NOMO-1 treated with DMSO at 0.1 percent for 48 hours (cell line): Measurements from ENCODE around the gene FAM222A.

ENCODE experiments used
- DNase-seq: peaks from one replicate; lab custom pipeline; 2025; ENCODE audit not compliant: unreplicated experiment; lab: John Stamatoyannopoulos, UW

Gene FAM222A

DNA sequence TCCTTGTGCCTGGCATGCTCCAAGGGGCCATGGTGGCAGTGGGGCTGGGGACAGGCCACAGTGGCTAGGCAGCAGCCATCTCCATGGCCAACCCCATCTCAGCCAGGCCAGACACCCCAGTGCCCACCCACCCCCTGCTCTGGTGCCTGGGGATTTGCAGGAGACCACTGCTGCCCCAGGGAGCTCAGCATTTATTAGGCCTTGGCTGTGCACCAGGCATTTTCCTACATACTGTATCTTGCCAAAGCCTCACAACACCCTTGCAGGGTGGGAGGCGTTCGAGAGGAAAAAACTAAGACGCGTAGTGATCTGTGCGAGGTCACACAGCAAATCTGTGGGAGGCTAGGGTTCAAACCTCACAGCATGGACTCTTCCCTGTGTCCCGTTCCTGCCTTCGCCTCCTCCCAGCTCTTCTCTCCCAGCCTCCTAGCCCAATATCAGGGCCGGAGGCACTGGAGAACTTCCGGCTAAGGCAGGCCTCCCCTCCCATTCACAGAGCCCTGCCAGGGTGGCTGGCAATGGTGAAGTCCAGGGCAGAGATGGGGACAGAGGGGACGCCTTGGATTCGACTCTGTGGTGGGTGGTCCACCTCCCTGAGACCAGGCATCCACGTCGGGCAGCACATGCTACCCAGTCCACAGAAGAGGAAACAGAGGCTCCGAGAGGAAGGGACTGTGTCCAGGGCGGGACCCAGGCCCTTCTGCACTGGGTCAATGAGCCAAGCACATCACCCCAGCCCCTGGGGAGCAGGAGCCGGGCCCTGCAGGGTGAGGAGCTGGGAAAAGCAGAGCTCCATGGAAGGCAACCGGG, 57.4 kb downstream of the FAM222A start:
- no peak for DNase-seq

DNA sequence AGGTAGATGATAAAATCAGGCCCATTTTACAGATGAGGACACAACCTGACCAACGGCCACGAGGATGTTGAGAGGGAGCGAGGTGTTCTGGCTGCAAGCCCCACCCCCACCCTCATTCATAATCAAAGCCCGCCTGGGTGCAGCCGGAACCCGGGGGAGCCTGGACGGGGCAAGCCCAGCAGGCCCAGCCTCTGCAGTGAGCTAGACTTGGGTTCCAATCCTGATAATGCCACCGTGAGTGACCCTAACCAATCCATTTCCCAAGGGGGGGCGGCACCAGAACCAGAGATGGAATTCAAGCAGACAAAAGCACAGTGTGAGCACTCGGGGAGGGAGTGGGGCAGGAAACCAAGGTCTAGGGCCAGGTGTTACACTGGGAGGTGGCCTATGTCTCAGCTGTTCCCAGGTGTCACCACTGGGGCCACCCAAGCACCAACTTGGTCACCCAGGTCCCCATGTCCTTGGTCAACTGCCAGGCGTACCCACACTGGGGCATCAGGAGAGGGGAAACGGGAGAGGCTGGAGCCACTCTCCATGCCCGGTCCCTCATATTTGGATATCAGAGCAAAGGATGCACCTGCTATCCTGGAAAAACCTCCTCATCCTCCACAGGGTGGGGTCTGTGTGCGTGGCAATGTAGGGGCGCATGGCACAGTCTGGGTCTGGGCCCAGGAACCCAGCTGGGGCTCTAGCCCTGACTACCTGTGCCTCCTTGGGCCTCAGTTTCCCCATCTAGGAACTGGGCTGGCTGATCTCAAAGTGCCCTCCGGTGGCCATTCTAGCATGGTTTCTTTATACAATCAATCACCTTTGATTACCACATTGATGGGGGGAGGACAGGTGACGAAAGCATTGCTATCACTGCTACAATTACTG, 58.4 kb downstream of the FAM222A start:
- DNase-seq: no peak

DNA sequence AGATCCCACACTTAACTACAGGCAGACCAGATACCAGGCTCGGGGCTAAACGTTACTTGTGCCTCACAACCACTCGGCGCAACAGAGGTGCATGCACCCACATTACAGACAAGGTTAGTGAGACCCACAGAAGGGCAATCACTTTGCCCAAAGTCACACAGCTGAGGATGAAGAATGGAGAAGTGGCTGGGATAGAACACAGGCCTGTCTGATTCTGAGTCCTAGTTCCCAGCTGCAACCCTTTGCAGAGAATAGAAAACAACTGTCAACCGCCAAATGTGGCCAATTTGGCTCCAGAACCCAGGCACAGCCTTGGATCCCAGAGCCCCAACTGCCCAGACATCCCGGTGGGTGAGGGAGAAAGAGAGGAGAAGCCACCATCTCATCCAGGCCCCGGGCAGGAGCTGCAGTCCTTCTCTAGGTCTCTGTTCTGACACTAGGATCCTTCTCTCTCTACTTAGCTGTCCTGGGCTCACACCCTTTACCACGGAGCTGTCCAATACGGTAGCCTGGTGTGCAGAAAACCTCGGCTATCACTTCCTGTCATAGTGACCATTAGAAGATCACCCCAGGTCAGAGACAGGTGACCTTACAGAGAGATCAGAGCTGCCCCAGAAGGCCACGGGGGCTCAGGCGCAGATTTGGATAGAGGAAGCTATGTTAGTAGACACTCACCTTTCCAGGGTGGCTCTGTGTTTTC, 59.1 kb downstream of the FAM222A start:
- DNase-seq: no peak

DNA sequence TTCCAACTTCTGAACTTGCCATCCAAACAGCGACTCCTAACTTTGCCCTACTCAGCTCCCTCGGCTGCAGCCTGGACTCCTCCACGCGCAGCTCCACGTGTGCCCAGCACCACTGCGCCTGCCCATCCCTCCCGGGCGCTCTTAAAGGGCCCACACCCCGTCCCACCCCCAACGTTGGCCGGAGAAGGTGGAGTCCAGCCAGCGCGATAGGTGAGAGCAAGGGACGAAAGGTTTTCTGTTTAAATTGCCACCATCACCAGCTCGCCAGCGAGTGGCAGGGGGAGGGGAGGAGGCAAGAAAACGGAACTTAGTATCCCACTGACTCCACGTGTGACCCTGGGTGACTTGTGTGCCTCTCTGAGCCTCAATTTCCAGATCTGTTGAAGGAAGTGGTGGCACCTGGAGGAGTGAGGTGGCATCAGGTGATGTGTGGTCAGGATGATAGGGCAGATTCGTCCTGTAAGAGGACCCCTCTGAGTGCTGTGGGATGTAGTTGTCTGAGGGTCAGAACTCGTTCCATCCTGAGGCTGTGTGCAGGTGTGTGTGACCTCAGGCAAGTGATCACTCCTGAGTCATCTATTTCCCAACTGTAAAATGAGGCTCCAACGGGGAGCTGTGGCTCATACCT, 59.9 kb downstream of the FAM222A start:
- no peak for DNase-seq

DNA sequence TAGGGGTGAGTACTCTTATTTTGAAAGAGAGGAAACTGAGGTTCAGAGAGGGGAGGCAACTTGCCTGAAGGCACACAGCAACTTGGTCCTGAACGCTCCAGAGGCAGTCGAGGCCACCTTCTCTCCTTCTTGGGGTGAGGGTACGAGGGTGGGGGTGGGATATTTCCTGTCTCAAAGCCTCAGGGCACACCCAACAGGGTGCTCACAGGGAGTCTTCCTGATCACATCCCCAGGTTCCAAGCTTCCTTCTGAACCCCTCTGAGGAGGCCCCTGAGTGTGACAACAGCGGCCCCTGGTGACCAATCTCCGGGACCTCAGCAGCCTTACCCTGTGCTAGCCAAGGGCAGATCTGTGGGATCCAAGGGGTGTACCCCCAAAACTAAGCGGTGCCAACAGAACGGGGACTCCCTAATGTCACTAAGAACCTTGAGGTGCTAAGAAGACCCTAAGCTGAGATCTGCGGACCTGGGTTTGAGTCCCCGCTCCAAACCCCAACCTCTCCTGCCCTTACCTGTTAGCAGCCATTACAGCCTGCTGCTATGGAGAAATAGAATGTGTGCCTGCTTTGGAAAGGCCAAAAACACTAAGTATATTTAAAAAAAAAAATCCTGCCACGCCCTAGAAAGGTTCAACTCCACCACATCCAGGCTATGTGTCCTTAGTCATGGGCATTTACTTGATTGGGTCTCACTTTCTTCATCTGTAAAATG, 61.7 kb downstream of the FAM222A start:
- peak; percentile 39 for DNase-seq

DNA sequence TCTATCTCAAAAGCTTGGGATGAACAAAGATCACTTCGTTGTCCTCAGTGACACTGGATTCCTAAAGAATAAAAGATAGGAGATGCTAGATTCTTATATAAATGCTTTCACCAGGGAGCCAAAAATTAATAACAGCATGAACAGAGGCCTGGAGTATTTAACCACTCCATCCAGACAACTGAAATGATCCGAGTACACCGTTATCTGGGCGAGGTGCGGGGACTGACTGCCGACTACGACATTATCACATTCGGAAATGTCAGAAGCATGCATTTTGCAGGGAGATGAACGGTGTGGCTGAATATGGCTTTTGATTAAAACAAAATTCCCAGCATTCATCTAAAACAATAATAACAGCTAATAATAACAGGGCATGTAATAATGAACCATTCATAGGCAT, 63.0 kb downstream of the FAM222A start:
- DNase-seq: no peak

DNA sequence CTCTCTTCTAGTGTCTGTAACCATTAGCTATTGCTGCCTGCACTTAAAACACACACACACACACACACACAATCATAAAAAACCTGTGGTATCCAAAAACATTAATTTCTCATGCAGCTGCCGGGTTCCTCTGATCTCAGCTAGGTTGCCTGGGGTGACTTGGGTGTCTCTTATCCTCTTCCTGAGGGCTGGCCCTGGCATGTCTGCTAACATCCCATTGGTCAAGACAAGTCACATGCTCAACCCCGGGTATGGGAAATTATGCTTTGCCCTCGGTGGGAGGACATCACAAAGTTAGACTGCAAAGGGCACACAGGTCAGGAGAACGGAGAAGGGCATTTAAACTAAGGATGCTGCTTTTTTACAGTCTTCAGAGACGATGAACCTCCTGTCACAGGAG, 63.9 kb downstream of the FAM222A start:
- DNase-seq: peak; percentile 41

DNA sequence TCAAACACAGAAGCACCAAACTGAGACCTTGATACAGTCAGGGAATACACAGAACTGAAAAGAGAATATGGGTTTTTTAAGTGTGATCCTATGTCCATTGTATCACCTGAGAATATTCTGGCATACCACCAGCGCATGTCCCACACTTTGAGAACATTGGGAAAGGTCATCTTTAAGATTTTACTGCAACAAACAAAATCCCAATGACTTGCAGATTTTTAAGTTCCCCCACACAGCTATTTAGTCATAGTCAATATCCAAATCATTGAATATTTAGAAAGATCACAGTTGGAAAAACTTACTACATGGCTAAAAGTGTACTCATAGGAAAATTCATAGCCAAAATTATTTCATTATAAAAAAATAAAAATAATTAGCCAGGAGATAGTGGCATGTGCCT, 65.1 kb downstream of the FAM222A start:
- DNase-seq: no peak

DNA sequence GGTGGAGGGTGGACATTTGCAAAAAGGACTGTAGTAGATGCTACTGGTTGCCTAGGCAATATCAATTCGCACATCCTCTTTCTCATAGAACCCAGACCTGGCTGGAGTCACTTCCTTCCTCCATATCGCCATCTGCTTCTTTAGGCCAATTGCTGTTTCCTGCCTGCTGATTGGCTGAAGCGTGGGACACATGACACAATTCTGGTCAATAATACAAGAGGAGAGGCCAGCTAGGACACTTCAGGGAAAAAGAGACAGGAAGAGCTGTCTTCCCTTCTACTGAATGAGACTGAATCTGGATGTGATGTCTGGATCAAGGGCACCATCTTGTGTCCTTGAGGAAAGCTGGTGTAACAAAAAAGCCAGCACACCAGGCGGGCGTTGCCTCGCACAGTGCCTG, 65.8 kb downstream of the FAM222A start:
- peak; percentile 23 for DNase-seq

DNA sequence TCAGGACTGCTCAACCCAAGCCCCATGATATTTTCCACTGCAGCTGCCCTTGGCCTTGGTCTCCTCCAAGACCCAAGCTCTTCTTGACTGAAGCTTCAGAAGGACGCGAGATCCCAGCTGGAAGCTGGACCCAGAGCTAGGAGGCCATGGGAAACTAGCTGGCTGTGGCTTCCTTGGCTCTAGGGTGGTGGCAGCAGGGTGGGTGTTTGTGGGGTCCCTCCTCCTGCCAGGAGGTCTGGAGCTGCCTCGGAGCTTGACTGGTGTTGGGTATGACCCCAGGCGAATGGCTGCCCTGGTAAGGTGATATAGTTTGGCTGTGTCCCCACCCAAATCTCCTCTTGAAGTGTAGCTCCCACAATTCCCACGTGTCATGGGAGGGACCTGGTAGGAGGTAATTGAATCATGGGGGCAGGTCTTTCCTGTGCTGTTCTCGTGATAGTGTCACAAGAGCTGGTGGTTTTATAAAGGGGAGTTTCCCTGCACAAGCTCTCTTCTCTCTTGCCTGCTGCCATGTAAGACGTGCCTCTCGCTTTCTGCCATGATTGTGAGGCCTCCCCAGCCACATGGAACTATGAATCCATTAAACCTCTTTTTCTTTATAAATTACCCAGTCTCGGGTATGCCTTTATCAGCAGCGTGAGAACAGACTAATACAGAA, 68.2 kb downstream of the FAM222A start:
- DNase-seq: no peak

DNA sequence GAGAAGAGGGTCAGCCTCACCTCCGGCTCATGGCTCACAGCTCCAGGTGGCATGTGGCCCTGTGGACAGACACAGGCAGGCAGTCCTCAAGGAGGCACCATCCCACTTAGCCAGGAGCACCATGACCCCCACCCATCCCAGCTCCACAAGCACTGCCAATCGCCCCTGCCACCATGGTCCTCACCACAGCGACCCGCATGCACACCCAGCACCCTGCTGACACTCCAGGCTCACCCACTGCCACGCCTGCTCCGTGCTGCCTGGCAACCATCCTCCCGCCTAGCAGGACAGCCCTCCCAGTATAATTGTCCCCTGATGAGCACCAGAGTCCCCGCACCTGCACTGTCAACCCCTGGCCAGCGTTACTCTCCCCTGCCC, 68.7 kb downstream of the FAM222A start:
- no peak for DNase-seq

DNA sequence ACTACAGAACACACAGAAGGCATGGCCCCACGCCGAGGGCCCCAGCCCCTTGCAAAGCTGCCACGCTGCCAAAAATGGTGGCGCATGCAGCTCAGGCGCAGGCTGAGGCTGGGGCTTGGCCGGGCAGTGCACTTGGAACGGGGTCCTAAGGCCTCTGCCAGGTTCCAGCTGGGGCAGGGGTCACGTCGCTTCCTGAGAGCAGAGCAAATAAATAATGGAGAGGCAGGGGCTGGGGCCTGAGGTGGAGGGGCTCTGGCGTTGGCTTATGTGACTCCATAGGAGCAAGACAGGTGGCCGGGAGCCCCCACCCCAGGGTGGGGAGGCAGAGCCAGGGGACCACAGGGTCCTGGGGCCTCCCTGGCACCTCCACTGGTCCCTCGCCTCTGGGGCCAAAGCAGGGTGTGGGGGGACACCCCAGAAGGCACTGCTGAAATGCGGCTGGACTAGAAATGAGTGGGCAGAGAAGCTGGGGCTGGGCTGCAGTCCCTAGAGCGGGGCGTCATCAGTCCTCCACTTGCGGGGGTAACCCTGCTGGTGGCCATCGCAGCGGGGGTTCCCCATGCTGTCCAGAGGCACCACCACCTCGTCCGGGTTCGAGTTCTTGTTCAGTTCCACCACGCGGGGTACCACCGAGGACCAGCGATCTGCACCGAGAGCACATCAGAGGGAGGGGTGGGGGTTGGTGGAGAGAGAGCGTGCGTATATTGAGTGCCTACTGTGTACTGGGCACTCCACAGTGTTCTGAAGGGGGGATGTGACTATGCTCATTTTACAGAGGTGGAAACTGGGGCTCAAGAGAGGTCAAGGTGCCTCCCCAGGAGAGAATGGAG, 69.7 kb downstream of the FAM222A start:
- DNase-seq: no peak

DNA sequence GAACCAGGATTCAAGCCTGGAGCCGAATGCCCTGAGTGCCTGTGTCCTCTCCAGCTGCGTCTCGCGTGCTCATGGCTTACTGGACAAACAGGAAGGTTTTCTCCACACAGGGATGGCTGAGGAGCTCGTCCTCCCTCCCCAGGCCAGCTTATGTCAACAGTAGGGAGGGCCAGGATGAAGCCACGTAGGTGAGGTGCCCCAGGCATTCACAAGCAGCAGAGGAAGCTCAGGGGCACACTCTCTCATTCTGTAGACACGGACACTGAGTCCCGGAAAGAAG, 70.3 kb downstream of the FAM222A start:
- DNase-seq: no peak

DNA sequence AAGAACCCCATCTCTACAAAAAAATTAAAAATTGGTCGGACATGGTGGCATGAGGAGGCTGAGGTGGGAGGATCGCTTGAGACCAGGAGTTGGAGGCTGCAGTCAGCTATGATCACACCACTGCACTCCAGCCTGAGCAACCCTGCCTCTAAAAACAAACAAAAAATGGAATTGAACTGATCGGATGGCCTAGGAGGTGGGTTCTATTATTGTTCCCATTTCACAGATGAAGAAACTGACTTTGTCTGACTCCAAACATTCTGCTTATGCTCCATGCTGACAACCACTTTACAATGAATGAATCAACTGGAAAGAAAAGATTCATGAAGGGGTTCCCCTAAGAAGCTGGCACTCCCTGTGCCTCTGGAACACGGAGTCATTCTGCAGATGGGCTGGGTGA, 72.2 kb downstream of the FAM222A start:
- DNase-seq: no peak

DNA sequence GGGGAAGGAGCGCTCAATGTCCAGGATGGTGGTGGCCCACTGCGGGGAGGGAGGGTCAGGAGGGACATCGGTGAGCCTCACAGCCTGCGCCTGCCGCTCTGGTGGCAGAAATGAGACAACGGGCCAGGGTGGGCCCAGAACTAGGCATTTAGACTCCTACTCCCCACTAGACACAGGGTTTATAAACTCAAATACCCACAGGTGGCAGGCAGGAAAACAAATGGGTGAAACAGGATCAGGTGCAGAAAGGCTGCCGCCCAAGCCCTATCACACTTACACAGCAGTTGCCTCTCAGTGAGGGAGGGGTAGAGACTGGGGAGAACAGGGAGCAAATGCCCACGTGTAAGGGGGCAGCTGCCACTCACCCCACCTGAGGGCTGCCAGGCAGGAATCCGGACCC, 73.2 kb downstream of the FAM222A start:
- no peak for DNase-seq

DNA sequence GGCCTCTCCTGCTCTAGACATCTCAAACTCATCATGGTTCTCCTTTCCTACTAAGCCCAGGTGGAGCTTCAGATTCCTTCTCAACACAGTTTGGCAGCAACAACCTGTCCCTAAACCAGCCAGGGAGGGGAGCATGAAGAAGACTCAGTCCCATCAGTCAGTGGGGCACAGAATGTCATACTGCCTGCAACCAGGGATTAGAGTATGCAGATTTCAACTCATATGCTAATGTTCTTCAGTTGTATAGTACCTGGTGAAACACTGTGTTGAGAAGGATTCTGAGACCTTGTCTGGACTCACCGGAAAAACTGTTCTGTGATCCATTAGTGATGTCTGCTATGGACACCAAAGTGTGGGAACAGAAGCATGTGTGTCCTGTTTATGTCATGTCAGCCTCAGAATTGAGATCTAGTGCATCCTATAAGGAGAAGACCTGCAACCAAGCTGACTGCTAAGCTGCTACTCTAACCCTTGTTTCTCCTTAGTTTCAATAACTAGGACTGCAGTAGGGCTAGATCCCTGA, 76.0 kb downstream of the FAM222A start:
- DNase-seq: no peak

DNA sequence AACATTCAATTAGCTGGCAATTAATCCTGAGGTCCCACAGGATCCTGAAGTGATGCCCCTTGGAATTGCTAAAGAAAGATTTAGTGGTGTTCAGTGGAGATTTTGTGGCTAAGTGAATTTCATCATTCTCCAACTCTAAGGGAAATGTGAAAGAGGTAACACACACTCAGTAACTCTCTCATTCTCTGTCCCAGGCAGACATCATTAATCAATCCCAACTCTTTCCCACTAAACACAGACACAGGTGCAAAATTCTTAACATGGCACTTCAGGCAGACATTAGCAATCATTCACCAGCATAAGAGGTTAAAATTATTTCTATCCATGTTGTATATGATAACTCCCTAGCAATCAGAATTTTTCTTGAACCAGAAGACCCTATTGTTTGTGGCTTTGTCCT, 79.4 kb downstream of the FAM222A start:
- no peak for DNase-seq

DNA sequence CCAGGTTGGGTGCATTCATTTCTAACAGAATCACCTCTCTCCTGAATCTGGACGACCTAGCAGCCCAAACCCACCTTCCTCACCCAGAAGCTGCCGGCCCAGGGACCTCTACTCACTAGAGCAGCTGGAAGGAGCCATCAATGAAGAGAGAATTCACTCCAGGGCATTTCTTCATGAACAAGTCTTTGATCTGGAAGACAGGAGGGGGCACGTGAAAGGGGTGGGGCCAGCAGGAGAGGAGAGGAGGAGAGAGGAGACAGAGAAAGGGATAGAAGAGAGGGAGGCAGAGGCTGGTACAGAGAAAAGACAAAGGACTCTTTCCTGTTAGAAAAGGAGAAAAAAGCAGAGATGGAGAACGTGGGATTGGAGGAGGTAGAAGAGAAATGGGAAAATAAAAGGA, 79.8 kb downstream of the FAM222A start:
- DNase-seq: no peak

DNA sequence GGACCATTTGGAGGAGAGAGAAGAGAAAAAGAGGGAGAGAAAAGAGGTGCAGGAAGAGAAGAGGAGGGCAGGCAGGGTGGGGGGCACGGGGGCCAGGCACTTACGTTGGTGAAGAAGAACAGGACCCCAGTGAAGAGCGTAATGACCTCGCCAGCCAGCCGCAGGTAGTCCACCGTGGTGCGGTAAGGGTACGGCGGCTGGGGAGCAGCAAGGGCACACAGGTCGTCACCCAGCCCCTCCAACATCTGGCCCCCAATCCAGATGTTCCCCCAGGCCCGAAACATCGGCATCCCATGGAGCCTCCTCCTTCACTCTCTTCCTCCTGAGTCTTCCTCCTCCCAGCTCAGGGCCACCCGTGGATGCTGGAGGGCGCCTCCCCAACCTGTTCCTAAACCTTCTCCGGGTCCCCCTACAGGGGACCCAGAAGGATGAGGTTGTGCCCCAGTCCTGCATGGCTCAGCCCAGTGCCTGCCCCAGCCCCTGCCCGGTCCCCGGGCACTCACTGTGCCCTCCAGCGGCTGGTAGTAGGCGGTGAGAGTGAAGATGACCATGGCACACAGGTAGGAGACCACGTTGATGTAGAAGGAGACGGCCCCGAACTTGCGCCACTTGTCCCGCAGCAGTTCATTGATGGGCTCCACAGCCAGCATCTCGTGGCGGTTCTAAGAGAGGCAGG, 80.3 kb downstream of the FAM222A start:
- no peak for DNase-seq
